ENCODE measurements around the gene CCNF.
A peak's percentile ranks its signal among the peaks of the same experiment; 100 is the strongest.
"Not testable (repeated sequence)": the region's sequence is repeated elsewhere in the genome, so short reads cannot be mapped to it uniquely, and the experiment has no call there.

The CCNF gene

DNA sequence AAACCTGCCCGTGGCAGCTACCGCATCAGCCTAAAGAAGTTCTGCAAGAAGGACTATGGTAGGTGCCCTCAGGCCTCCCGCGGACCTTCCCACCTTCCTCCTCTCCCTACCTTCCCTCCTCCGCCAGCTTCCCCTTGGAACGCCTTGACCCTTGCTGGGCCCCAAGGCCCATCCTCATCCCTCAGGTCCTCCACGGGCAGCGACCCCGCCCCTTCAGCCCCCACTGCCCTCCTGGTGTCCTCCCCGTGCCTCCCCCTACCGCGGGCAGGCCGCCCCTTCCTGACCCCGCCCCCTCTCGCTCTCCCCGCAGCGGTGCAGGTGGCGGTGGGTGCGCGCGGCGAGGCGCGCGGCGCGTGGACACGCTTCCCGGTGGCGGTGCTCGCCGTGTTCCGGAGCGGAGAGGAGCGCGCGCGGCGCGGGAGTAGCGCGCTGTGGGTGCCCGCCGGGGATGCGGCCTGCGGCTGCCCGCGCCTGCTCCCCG, 44.2 kb downstream of the CCNF start:
- DNase-seq: no peak

DNA sequence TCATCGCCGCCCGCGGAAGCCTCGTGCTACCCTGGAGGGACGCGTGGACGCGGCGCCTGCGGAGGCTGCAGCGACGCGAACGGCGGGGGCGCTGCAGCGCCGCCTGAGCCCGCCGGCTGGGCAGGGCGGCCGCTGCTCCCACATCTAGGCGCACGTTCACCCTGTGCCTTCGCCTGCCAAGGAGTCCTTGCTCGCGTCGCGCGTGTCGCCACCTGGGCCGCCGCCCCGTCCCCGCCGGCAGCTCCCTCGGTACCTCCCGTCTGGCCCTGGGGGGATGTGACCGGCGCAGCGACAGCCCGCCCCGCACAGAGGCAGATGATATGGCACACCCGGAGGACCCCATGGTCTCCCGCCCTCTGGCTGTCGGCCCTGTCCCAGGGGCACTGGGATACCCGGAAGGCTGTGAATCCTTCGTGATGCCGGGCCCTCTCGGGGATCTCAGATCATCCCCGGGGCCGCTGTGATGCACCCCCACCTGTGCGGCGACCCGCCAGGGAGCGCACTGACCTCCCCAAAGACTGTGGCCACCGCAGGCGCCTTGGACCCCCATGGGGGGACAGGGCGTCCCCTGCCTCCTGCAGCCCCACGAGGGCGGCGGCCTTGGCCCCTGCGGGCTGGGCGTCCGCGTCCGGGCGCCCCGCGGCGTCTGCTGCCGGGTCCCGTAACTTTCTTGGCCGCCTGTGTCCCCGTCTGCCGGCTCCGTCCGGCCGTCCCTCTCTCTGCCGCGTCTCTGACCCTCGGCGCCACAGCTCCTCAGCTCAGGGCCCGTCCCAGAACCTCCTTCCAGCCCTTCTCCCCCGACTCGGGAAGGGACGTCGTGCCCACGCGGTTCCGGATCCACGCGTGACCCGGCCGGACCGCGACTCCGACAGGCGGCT, 45.0 kb downstream of the CCNF start:
- no peak for DNase-seq

DNA sequence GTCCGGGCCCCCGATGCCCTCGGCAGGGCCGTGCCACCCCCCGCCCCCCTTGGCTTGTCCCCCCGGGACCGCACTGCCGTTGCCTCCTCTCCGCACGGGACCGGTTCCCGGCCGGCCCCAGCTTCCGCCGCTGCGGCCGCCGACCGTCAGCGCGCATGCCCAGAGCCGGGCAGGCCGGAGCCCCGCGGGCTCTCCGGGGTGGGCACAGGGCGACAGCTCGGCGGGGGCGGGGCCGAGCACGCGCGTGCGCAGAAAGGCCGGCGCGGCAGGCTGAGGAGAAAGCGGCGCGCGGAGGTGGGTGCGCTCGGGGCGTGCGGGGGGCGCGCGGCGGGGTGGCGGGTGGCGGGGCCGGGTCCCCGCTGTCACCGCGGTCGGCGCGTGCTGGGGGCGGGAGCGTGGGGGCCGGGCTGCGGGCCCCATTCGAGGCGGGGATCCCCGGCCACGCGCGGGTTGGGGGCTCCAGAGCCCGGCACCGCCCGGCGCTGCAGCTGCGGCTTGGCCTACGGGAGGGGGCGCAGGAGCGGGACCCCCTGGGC, 45.7 kb downstream of the CCNF start, which contains the start of gene TBC1D24:
TSS of gene TBC1D24 (plus strand) at position 251 of the 536 bp plus-strand sequence. CDS start 21,022 bp downstream, outside the sequence.
- DNase-seq: peak; percentile 42

DNA sequence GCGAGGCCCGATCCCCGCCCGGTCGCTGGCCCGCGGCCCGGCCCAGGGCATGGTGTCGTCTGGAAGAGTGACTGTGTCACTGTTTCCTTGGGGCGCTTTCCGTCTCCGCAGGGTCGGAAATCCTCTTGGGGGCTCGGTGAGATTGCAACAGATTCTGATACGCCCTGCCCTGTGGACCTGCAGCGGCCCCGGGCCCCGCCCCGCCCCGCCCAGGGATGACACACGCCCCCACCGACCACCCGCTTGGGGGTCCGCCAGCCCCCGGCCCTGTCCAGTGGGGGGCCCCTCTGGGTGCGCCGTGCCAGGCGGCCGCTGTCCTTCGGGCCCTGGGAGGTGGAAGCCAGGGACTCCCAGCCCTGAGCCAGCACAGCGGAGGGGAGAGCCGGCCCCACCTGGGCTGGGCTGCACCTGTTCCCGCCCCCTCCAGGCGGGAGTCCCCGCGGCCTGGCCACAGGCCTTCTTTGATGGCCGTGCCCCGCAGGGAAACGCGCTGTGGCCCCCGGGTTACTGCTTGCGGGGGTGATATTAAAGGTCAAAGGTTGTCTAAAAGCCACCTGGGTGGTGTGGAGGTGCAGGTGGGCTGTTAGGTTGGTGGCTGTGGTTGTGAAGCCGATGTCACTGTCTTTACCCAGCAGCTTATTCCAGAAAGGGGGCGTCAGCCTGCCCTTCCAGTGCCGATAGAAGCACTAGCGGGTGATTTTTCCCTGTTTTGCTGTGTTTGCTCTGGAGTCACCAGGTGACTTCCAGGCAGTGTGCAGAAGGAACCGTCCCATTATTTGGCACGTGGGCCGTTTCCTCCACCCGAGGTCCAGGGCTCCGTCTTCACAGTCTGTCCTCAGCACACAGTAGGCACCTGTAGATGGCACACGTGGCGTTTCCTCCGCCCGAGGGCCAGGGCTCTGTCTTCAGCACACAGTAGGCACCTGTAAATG, 46.4 kb downstream of the CCNF start:
- no peak for DNase-seq

DNA sequence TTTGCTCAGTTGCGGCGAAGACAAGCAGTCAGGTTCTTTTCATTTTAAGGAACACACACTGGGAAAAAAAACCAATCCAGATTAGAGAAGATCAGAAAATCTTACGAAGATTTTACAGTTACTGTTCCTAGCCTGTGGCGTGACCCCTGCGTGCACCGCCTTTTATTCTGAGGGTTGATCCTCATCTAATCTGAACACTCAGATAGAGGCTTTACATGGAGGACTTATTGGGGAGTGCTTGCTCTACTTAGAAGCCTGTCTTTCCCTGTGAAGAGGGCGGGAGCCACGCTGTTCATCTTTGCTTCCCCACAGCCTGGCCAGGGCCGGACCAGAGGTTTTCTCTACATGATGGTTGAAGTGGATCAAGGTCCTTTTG, 47.1 kb downstream of the CCNF start:
- no peak for DNase-seq

DNA sequence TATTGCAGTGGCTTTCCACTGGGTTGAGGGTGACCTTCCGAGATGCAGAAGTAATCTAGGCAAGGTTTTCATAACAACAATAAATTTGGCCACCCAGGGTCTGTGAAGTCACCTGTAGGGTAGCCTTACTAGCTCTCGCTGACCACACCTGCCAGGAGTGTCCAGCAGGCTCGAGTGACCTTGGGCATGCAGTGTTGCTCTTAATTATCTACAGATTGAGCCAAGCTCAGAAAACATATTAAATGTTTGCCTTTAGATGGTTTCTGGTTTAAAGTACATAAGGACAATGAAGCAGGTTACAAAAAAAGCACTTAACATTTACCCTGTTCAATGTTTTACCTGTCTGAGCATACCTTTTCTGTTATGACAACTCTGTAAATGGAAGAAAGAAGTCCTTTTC, 47.5 kb downstream of the CCNF start:
- DNase-seq: no peak

DNA sequence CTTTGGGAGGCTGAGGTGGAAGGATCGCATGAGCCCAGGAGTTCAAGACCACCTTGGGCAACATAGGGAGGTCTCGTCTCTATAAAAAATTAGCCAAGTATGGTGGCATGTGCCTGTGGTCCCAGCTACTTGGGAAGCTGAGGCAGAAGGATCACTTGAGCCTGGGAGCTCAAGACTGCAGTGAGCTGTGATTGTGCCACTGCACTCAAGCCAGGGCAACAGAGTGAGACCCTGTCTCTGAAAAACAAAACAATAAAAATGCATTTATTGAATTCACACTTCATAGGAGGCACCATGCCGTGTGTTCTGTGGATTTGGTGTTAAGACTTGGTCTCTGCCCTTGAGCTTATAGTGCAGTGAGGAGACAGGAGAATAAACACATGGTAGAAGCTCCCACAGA, 48.1 kb downstream of the CCNF start:
- no peak for DNase-seq

DNA sequence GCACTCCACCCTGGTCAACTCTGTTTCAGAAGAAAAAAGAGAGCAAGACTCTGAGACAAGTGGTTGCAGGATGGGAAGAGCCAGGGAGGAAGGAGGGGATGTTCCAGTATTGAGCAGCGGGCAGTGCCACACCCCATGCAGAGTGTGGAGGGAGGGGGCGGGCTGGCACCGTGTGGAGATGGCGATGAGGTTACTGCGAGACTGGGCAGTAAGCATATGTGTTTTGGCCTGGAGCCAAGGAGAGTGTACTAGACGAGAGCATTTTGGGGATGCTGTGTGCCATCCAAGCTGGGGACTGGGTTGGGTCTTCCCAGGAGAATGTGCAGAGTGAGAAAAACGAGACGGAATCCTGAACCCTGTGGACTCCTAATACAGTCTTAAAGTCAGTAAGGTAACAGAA, 49.0 kb downstream of the CCNF start:
- DNase-seq: no peak

DNA sequence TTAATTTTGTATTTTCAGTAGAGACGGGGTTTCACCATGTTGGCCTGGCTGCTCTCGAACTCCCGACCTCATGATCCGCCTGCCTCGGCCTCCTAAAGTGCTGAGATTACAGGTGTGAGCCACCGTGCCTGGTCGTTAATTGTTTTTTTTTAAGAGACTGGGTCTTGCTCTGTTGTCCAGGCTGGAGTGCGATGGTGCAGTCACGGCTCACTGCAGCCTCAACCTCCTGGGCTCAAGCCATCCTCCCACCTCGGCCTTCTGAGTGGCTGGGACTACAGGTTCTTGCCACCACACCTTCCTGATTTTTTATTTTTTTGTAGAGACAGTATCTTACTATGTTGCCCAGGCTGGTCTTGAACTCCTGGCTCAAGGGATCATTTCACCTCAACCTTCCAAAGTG, 50.7 kb downstream of the CCNF start:
- not testable (repeated sequence) for DNase-seq

DNA sequence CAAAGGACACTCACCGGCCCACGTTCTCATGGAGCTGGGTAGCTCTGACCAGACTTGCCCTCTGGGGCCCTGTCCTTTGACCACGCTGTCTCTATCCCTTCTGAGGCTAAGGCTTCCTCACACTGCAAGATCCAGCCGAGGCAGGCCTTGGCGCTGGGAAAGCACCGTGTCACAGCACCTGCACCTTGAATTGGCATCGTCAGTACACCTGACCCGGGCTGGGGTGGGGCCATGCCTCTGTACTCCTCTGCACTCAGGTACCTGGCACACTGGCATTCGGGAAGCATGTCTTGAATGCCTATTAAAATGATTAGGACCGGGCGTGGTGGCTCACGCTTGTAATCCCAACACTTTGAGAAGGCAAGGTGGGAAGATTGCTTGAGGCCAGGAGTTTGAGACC, 51.7 kb downstream of the CCNF start:
- DNase-seq: no peak

DNA sequence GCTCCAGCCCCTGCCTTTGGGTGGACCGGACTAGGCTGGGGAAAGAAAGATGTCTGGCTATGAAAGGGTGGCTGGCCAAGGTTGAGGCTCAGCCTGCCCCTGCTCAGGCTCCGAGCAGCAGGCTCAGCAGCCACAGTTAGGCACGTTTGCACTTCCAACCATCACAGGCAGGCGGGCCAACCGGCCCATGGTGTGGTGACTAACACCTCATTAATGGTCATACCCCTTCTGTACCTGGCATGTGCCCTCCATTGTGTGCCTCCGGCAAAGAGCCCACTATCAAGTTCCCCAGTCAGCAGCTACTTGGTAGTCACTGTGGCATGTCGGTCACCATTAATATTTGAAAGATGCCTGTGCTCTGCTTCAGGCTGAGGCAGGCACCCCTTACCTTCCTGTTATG, 52.4 kb downstream of the CCNF start:
- DNase-seq: no peak

DNA sequence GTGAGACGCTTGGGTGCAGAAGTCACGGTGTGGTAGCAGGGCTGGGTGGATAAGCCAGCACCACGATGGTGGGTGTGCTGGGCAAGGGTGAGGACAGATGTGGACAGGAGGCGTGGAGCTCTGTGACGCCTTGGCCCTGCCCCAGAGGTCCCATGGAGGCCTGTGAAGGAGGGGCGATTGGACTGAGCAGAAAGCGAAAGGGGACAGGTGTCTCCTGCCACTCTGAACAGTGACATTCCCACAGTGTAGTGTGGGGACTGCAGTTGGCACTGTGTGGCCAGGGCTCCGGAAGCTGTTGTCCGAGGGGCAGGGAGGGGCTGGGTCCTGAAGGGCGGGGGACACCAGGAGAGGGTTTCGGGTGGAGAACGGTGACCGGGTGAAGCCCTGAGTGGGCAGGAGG, 53.0 kb downstream of the CCNF start:
- no peak for DNase-seq

DNA sequence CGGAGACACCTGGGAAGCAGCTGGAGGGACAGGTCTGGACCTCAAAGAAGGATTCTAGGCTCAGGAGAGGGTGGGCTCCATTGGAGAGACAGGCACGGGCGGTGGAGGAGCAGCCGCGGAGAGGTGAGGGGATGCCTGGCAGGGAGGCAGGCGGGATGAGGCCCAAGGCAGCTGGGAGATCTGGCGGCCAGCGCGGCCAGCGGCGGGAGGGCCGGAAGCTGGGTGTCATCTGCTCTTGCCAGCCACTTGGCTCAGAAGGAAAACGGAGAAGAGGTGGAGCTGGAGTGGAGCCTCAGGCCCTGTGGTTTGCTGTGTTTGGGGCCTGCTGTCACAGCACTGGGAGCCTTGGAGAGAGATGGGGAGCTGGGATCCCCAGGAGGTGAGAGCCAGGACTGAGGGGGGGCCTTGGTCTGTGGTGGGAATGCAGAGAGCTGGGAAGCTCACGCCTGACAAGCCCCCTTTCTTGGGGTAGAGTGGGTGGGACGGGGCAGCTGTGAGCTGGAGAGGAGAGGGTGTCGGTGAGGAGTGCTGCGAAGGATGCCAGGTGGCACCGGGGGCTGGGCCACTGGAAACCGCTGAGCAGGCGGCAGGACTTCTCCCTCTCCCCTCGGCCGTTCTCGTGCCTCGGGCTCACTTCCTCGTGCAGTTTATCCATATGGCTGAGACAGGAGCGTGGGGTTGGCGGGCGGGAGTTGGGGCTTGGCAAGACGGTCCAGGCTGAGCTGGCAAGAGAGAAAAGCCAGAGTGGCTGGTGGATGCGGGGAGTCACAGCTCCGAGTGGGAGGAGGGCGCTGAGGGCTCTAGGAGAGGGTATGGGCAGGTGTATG, 53.7 kb downstream of the CCNF start:
- no peak for DNase-seq

DNA sequence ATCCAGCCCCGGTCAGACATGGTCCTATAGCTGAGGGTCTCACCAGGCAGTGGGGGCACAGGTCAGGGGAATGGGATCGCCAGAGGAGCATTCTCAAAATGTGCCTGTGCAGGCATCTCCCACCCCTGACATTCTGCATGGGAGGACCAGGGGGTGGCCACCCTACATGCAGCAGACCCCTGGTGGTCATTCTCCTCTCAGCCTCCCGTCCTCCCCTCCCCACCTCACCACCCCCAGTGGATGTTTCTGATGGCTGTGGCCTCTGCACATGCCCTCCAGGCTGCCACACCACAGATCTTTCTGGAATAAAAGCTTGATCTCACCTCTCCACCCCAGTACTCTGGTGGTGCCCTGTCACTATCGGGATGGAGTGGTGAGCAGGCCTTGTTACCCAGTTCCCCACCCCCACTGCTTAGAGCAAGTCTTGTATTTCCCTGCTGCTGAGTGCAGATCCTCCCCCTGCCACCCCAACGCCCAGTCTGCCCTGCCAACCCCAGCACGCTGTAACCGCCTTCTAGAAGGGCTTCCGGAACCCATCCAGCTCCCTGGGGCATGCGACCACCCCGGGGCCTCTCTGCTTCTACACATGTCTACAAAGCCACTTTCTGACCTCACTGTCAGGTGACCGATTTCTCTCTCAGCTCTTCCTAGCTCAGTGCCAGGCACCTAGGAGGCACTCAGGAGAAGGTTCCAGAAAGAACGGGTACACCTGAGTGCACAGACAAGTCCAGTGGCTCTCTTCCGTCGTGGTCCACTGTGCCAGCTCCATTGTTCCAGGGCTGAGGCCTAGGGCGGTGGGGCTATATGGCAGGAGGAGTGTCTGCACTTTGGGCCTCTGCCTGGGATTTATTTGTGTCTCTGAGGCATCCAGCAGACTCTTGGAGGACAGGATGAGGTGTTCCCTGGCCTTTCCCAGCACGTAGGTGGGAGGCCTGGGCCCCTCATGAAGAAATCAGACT, 55.0 kb downstream of the CCNF start:
- DNase-seq: no peak

DNA sequence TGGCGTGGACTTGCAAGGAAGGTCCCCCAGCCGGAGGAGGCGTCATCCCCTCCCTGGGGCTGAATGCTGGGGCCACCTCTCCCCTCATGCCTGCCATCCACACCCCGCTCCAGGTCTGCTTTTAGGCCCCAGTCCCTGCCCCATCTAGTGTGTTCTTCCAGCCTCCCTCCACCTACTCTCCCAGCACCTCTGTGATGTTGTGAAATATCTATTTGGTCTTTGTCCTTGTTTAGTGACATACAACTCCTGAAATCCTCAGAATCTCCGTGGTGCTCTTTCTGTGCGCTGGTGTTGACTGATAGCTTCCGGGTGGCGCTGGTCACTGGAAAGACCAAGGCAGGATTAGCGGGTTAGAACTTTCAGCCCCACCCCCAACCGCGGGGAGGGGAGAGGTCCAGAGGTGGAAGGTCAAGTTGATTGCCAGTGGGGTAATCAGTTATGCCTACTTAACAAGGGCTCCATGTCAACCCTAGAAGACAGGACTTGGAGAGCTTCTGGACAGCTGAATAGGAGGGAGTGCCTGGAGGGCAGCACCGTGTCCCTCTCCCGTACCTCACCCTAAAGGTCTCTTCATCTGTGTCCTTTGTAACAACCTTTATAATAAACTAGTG, 55.8 kb downstream of the CCNF start:
- DNase-seq: no peak

DNA sequence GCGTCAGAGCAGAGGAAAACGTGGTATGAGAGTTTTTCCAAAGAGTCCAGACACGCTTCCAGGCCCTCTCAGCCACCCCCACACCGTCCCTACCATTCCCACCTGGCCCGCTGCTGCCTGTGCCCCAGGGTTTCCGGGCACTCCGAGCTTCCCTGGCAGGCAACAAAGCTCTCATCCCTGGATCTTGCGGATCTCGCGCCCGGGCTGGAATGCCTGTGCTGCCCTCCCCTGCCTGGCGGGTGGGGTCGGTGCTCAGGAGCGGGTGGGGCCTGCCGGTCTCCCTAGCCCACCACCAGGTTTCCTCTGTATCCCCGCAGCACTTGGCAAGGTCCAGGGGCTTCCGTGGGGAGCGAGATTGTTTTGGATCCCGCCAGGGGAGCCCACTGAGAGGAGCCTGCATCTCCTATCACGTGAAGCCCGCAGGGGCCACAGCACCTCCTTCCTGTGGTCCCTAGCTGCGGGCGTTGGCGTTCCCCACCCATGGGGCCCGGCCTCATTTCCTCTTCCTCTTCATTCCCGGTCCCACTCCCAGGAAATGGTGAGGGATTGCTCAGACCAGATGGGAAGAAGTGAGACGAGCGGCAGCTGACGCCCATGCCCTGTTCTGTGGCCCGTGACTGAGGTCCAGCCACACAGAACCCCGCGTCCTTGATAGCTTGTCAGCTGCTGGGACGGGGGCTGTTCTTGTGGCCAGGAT, 56.7 kb downstream of the CCNF start:
- DNase-seq: no peak

DNA sequence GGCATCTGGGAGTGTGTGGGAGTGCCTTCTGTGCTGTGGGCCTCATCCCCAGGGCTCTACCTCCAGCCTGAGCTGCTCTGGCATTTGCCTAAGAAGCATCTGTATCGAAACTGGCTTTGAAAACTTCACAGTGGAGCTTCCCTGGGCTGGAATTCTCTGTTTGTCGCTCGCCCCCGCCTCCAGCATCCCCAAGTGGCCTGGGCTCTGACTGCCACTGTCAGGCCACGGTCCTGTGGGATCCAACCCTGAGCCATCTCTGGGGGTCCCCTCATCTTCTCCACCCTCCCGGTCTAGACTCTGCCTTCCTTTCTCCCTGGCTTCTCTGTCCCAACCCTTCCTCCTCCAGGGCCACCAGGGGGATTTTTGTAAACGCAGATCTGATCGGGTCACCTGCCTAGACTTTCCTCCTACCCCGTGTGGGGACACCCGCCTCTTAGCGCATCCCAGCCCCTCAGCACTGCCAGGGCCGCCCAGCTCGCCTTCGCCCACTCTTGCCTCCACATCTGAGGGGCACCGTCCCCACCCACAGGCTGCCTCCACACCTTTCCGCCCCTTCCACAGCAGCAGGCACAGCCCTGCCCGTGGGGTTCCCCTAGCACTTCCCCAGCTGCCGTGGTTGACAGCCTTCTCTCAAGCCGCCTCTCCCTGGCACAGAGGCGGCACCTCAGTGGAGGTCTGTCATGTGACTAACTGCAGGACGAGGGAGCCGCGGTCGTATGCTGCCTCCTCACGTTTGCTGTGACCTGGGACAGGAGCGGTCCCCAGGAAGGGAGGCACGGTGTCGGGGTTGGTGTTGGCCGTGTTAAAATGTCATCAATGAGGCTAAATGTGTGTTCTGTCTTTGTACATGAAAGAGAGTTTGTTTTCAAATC, 57.6 kb downstream of the CCNF start:
- DNase-seq: peak; percentile 14

DNA sequence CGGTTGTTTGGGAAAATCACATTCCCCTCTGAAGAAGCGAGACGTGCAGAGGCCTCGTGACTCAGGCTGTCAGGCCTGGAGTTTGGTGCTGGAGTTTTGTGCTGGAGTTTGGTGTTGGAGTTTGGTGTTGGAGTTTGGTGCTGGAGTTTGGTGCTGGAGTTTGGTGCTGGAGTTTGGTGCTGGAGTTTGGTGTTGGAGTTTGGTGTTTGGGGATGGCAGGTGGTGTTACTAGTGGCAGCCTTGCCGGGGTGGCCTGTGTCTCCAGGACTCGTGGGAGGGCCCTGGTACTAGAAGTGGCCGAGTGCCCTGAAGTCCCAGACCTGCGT, 58.2 kb downstream of the CCNF start:
- no peak for DNase-seq

DNA sequence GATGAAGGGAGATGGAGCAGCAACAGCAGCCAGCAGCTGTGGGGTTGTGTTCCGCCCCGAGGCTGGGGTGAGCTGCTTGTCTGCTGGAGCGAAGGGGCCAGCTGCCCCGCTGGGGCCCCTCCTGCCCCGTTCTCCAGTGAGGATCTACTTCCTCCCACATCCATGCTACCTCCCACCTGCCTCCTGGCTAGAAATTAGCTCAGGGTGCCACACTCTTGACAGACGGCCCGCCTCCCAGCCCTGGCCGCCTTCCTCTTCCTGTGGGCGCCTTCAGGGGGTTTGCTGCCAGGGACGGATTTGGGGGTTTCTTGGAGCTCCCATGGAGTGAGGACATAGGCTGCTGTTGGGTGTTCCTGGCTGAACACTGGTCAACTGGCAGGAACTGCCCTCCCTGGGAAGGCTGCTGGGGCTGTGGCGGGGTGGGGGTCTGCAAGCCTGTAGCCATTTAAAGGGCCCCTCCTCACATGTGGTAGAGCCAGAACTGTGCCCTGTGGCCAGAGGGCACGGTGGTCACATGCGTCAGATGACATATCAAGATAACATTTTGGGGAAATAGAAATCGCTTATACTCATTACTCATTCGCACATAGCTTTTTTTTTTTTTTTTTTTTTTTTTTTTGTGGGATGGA, 58.8 kb downstream of the CCNF start:
- DNase-seq: no peak

All from kidney glomerular epithelial cell (primary cell).